Dermis blood vessel endothelial cell (primary cell): Measurements from ENCODE around the gene IPO8. TPM values are rescaled to one million over a fixed set of nuclear protein-coding genes. Genes with fewer than 3 reads are reported as not detected.

Source experiments
- DNase-seq: peaks from one replicate; pipeline ENCODE4 v3.0.0; 2010
- total RNA-seq: library from RNA; depleted of rRNA; stranded (reverse); fragments of >200 nt; gene quantifications from 2 replicates; pipeline ENCODE4 v1.2.3, GENCODE V29; 2014

The IPO8 gene
- 42.7 and 78.3 TPM in 2 replicates for total RNA-seq

DNA sequence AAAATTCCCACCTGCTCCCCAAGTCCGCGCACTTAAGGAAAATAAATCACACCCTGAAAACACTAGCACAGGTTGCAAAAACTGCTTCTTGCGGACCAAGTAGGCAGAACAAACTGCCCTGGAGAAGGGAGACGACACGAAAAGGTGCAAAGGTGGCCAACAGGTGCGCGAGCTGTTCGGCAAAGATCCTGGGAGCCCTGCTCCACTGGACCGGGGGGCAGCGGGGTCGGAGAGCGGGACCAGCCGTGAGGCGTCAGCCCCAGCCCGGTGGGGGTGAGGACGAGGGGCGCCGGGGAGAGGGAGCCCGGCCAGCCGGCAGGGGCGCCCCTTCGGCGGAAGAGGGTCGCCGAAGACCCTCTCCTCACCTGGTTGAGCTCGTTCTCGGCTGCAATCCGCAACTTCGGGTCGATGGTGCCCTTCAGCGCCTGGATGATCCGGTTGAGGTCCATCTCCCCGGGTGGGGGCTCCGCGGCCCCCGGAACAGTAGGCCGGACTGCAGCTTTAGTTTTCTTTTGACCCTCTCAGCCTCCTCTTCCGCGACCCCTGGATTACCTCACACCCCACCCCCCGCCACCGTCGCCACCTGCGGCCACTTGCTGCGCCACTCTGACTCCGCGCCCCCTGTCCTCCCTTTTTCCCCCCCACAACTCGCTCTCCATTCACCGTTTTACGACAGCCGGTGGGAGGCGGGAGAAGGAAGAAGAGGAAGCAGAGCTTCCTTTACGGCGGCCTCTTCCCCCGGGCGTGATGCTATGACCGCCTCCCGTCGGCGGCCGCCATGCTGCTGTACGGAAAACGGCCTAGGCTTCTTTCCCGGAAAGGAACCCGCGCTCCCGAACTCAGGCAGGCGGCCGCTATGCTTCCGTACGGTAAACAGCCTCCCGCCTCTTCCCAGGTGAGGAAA is at the start of gene IPO8:
Gene IPO8, minus strand, starts transcription at position 671 of the 904 bp plus-strand sequence. Its CDS starts 222 bp downstream, at position 449.
- peak; percentile 93 for DNase-seq

DNA sequence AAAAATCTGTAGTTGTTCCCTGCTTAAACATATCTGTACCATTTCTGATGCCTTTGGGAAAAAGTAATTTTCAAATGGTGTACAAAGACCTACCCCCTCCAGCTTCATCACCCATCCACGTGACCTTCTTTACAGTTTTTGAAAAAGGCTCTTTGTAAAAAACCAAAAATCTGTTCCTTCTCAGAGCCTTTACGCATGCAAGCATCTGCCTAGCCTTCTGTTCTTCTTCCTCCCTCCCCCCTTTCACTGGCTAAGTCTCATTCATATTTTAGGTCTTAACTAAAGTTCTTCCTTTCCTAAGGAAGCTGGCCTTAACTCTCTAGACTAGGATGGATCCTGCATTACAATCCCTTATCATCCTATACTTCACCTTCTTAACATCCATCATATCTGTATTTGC is 48.7 kb upstream of the IPO8 start:
- DNase-seq = no peak

DNA sequence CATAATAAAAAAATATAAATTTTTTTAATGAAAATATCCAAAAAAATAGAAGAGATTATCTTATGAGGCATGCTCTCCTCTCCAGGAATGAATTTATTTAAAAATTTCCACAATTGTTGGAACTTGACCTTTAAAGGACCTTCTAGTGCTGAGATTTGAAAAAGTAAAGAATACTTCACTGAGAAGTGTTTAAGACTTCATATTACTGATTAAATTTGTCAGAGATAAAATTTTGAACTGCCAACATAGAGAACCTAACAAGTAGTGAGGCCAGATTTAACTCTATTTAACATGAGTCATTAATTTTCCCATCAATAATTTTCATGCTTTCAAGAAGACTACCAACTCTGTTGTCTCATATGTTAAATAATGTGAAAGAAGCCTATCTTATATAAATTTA is 44.6 kb upstream of the IPO8 start:
- DNase-seq = no peak

DNA sequence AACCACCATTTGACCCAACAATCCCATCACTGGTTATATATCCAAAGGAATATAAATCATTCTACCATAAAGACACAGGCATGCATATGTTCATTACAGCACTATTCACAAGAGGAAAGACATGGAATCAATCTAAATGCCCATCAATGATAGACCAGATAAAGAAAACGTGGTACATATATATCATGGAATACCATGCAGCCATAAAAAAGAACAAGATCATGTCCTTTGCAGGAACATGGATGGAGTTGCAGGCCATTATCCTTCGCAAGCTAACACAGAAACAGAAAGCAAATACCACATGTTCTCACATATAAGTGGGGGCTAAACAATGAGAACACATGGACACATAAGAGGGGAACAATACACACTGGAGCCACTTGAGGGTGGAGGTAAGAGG is 43.4 kb upstream of the IPO8 start:
- DNase-seq = no peak

DNA sequence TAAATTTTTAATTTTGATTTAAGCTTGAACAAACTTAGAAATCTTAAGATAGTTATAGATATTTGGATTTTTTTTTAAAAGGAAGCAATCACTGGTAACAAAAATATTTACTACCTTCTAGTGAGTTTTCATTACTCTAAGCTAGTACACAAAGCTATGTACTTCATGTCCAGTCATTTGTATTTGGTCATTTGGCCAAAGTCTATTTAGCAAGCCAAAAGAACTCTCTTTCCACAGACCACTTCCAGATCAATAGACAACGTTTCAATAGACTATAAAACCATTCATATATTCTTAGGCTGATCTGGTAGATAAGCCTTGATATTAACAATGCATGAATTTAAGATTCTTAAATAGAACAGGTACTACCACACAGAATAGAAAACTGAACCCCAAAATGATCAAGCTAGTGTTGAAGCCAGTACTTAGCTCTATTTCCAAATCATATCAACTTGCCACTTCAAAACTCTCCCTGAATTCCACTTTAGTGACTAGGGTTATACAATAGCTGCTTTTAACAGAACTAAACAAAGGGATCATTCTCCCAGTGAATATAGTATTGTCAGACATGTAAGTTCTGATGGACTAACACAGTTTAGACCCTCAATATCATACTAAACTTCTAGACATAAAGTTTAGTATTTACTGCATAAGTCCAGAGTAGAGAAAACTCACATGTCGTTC is 37.4 kb upstream of the IPO8 start:
- DNase-seq = no peak

GRCh38 chr12:30730011-30730410 is 34.3 kb upstream of the IPO8 start:
- DNase-seq = no peak

- no peak for DNase-seq
Observed at GRCh38 chr12:30729547-30729946, 33.9 kb upstream of the IPO8 start.

- DNase-seq = no peak
Observed at GRCh38 chr12:30726647-30727046, 31.0 kb upstream of the IPO8 start.

- peak; percentile 71 for DNase-seq
Observed at GRCh38 chr12:30725739-30726138, 30.1 kb upstream of the IPO8 start.

DNA sequence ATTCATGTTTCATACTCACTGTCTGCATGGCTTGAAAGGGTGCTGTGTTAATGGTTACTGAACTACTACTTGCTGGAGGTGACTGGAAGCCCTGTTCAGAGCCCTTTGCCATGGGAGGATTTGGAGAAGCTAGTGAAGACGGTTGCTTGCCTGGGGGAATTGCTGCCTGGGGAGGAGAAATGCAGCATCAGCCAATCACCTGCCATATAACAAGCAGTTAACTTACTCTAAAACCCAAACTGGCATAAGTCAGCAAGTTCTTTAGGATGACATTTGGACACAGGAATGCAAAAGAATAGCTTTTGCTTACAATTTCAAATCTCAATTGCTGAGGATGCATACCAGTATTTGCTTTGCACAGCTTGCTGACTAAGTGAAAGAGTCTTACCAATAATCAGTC is 23.4 kb upstream of the IPO8 start:
- no peak for DNase-seq

DNA sequence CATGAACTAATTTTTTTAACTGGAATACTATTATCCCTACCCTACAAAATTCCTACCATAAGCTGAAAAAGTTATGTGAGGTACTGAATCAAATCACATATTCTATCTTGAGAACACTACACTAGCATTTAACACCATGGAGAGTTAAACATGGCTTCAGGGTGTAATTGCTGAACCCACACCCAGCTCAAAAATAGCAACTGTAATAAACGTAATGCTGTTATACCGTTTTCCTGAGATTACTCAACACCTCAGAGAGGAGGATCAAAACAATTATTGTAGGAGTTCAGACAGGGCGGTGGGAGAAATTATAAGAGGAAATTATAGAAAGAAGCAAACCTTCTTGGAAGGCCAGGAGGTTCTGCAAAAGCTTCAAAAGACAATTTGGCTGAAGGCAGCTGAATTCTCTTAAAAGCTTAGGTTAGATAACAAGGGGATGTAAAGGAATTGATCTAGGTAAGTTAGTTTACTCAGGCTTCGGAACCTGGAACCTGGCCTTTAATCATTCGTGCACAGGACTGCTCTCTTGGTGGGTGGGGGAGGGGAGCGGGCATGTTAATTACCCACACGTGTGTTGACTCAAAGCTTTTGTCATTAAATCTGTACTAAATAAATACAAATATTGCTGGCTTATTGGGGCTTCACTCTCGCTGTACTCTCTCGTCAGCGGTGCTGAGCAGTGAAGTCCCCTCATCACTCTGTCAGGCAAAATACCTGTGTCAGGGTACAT is 12.1 kb upstream of the IPO8 start:
- no peak for DNase-seq

DNA sequence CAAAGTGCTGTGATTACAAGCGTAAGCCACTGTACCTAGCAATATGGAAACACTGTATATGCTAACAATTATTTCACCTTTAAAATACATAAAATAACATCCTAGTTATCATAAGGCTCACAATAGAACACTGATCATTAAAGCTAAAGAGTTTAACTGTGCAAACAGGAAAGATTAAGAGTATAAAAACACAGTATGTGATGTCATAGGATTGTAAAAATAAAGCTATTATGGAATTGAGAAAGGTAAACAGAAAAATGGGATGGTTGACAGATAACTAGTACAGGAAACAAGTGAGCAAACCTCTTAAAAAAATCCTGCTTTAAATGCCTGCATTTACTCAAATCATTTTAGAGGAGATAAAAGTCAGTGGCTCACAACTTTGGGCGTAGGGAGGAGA is 10.8 kb upstream of the IPO8 start:
- DNase-seq = no peak

DNA sequence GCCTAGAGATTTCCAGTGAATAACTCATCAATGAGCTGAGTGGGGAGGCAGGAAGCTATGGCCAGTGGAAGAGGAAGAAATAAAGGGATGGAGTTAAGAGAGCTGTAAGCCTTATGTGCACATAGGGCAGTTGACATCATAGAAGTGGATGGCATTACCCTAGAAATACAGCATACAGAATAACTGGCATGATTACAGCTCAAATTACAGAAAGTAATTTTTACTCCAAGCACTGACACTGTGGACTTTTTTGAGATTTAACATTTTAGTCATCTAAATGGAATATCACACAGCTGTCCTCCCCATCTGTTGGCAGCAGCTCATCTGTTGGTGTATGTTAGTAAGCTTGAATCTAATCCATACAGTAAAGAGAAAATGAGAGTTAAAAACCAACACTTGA is 5.4 kb upstream of the IPO8 start:
- DNase-seq = no peak

- no peak for DNase-seq
Observed at GRCh38 chr12:30700216-30700900, 4.7 kb upstream of the IPO8 start.

- no peak for DNase-seq
Observed at GRCh38 chr12:30698346-30698745, 2.7 kb upstream of the IPO8 start.

DNA sequence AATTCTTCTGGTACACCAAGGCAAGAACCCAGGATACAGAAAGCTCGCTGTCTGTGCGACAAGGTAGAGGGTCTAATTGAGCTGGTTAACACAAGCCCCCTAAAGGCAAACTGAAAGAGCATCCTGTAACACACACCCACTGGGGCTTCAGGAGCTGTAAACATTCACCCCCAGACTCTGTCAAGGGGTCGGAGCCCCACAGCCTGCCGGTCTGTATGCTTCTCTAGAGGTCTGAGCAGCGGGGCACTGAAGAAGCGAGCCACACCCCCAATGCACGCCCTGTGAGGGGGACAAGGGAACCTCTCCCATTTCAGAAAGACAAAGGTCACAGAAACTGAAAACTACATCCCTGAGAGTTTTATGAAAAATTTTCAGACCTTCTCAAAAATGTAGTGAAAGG is 1.3 kb upstream of the IPO8 start:
- DNase-seq = no peak

DNA sequence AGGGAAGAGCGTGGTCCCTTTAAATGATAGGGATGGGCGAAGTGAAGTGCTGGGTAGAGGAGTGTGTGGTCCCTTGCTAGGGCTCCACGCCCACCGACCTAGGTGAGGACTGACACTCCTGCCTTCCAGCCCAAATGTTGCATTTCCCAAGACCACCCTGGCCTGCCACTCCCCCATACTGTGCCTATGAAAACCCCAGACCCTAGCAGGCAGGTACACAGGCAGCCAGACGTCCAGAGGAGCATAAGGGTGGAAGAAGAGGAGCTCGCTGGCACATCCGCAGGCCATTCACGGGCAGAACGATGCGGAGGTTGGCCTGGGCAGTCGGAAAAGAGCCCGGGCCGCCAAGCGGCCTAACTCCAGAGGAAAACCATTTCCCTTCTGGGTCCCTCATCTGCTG is 817 bp upstream of the IPO8 start:
- no peak for DNase-seq

DNA sequence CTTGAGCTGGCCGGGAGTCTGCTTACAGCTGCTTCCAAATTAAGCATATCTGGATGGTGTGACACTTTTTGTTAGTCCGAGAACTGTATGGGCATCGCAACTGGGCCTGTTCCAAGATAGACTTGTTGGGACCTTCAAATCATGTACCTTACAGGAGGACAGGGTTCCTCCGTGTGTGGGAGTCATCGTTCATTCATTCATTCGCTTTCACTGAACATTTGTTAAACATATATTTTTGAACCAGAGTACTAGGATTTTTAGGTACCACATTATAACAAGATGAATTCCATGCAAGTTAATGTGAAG is 387 bp upstream of the IPO8 start:
- DNase-seq = no peak

- DNase-seq = peak; percentile 69
Observed at GRCh38 chr12:30694412-30695198, 1.1 kb downstream of the IPO8 start.

- no peak for DNase-seq
Observed at GRCh38 chr12:30692470-30692869, 3.2 kb downstream of the IPO8 start.

DNA sequence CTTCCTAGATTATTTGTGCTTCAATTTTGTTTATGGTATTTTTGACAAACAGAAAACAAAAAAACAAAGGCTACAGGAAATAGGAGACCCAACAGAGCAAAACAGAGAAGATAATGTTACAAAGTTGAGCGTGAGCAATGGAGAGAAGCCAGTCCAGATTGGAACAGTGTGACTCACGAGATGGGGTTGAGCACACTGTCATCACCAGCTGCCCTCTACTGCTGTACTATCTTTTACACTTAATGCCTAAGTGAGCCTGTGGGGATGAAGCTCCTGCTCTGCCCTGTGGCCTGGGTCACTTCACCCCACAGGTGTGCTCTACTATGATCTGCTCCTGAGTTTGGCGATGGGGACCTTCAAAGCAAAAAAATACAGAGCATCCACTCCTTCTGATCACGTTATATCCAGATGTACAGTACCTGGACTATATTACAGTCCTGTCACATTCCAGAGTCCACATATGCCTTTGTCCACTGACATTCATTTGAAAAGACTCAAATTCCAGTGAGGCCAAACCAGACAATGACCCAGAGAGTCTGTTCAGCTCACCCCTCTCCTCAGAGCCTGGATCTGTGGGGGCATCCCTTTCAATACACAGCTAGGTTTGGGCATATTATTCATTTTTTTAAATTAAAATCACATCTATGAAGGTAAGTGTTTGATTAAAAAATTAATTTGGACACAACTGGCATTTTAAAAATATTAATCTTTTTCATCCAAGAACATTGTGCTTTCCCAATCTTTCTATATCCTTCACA is 4.4 kb downstream of the IPO8 start:
- peak; percentile 40 for DNase-seq
